AG09319 (cell line): Measurements from ENCODE around the gene LRRC52.

Experiments used
- DNase-seq: peaks from one replicate; pipeline ENCODE4 v3.0.0-alpha.2; 2010; ENCODE audit warnings: low read depth; ENCODE audit errors: extremely low read depth
- TF ChIP-seq, protein P1 (sequence below): IDR thresholded peaks from 2 replicates; pipeline ENCODE4 v1.5.1; 2011; ENCODE audit warnings: low read depth, mild to moderate bottlenecking, inconsistent platforms, low read length, moderate library complexity

The LRRC52 gene

DNA sequence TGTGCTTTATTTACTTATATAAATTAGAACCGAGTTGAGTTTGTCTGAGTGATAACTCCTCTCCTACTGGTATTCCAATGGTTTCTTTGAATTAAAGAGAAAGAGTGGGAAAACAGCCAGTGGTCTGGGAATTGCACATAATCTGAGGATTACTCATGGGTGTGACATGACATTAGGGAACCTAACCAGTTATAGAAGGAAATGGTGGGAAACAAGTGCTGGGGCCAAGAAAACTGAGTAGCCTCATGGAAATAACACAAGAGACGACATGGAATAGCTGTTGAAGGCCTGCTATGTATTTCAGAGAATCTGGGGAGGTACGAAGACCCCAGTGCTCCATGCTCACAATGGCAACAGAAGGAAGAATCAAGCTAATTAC lies 41.8 kb upstream of the LRRC52 start:
- DNase-seq = no peak
- TF ChIP-seq, protein P1, sequence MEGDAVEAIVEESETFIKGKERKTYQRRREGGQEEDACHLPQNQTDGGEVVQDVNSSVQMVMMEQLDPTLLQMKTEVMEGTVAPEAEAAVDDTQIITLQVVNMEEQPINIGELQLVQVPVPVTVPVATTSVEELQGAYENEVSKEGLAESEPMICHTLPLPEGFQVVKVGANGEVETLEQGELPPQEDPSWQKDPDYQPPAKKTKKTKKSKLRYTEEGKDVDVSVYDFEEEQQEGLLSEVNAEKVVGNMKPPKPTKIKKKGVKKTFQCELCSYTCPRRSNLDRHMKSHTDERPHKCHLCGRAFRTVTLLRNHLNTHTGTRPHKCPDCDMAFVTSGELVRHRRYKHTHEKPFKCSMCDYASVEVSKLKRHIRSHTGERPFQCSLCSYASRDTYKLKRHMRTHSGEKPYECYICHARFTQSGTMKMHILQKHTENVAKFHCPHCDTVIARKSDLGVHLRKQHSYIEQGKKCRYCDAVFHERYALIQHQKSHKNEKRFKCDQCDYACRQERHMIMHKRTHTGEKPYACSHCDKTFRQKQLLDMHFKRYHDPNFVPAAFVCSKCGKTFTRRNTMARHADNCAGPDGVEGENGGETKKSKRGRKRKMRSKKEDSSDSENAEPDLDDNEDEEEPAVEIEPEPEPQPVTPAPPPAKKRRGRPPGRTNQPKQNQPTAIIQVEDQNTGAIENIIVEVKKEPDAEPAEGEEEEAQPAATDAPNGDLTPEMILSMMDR = no peak

DNA sequence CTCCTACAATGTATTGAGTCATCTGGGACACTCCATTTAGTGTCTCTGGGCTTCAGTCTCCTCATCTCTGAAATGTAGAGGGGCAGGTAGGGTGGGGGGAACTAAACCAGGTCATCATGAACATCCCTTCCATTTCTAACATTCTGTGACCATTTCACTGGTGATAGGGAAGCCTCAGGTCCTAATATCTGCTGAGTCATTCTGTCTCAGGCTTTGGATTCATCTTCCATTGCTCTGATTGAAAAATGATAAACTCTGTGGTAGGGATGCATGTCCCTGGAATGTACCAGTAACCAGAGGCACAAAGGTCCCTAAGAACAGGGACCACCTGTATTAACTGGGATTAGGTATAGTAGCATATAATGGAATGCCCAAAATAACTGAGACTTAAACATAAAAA lies 36.2 kb upstream of the LRRC52 start:
- DNase-seq = no peak
- TF ChIP-seq, protein P1 = no peak

DNA sequence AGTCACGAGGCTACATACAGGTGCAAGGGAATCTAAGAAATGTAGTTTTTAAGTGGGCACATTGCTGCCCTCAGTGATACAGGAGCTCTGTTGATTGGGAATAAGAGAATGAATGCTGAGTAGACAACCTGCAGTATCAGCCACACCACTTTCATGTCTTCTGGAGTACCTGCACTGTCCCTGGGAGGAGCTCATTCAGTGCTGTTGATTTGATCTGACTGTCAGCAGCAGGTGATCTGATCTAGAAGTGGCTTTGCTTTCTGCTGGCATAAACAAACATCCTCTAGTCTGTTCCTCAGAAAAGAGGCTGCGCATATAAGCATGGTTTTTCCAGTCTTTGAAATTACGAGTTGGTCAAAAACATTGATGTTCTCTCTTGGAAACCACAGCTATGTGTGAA lies 35.5 kb upstream of the LRRC52 start:
- DNase-seq = no peak
- TF ChIP-seq, protein P1 = no peak

DNA sequence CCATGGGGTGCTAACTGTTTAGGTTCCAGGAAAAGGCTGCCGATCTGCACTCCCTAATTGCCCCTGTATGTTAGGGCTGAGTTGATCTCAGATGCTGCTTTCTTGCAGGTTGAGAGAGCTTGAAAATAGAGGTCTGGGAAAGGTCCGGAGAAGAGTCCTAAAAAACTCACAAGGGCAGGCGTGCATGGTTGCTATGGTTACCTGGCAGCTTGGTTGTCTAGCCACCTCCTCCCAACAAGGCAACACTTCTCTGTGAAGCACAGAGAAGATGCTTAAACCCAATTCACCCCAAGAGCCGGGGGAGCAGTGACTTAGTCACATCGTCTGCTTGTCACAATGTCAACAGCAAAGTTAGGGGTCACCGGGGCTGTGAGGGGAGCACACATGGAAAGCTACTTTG lies 31.0 kb upstream of the LRRC52 start:
- DNase-seq = no peak
- TF ChIP-seq, protein P1 = no peak

DNA sequence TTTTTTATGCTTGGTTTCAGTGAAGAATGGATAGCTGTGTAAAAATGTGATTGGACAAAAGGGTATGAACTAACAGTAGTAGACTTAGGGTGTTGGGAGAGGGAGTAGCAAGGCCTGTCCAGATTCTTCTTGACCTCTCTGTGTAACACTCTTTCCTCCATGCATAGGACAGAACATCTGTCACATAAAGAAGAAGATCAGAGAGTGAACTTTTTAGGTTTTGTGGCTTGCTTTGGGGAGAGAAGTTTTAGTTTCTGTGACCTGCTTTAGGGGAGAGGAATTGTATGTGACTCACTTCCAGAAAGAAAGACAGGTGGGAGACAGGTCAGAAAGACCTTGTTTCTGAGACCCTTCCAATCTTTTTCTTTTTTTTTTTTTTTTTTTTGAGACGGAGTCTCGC lies 27.3 kb upstream of the LRRC52 start:
- DNase-seq = no peak
- TF ChIP-seq, protein P1 = no peak

DNA sequence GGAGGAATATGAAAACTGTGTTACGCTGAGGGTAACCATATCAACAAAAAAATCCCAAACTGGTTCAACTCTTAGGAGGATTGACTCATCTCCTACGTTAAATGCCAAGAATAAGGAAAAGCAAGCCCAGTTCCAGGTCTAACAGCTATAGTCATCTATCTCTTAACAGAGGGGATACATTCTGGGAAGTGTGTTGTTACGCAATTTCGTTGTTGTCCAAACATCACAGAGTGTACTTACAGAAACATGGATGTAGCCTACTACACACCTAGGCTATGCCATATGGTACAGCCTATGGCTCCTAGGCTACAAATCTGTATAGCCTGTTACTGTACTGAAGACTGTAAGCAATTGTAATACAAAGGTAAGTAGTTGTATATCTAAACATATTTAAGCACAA lies 23.2 kb upstream of the LRRC52 start:
- no peak for DNase-seq
- TF ChIP-seq, protein P1 = no peak

DNA sequence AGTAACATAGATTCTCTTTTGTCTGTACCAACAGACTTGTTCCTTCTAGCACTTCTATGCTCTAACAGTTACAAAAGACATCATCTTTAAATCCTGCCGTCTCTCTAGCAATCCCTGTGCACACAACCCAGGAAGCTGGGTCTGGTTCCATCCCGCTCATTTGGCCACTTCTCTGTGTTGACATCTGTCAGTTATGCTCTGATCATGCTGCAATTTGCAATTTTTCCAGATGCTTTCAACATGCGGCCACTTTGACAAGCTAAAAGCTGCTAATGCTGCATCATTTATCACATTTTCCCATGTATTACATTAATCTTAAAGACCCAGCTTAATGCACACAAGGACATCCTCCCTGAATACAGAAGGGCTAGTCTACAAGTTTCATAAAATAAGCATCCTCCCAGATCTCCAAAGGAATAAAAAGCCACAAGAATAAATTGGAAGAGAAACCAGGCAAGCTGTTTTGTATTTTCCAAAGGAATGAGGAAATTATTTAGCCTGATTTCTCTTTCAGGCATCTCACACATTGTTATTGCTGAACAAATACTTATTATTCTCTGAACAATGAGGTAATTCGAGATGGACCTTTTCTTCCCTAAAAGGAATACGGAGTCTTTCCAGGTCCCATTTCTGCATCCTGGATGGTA lies 19.0 kb upstream of the LRRC52 start:
- DNase-seq = no peak
- TF ChIP-seq, protein P1 = no peak
